RWPE1 (cell line): Measurements from ENCODE around the gene MFSD1.
"Not testable (repeated sequence)": the region's sequence is repeated elsewhere in the genome, so short reads cannot be mapped to it uniquely, and the experiment has no call there.

Experiments
- CTCF ChIA-PET: fragments of 350-600 bp; sonication (Branson Sonifier 250); formaldehyde crosslinking; extraction: SDS; loops from one replicate; lab custom pipeline; 2021; lab: Yijun Ruan, JAX
- POLR2A ChIA-PET: fragments of 400-600 bp; formaldehyde crosslinking; extraction: SDS; loops from one replicate; lab custom pipeline; 2020; ENCODE audit warnings: antibody characterized with exemption; ENCODE audit not compliant: low non-redundant PET; lab: Yijun Ruan, JAX
- DNase-seq: peaks from one replicate; pipeline ENCODE4 v3.0.0; 2012; ENCODE audit warnings: low spot score
- H3K27ac ChIP-seq: fragments of 450-650 bp; 2 replicates; pipeline ENCODE4 v1.5.1; 2017
- TF ChIP-seq, protein P1 (sequence below): fragments of 450-650 bp; conservative IDR thresholded peaks from 2 replicates; pipeline ENCODE4 v1.5.1; 2017; ENCODE audit warnings: low read depth, mild to moderate bottlenecking

MFSD1 gene

GRCh38 chr3:158791590-158791920, 10.3 kb upstream of the MFSD1 start:
- TF ChIP-seq, protein P1, sequence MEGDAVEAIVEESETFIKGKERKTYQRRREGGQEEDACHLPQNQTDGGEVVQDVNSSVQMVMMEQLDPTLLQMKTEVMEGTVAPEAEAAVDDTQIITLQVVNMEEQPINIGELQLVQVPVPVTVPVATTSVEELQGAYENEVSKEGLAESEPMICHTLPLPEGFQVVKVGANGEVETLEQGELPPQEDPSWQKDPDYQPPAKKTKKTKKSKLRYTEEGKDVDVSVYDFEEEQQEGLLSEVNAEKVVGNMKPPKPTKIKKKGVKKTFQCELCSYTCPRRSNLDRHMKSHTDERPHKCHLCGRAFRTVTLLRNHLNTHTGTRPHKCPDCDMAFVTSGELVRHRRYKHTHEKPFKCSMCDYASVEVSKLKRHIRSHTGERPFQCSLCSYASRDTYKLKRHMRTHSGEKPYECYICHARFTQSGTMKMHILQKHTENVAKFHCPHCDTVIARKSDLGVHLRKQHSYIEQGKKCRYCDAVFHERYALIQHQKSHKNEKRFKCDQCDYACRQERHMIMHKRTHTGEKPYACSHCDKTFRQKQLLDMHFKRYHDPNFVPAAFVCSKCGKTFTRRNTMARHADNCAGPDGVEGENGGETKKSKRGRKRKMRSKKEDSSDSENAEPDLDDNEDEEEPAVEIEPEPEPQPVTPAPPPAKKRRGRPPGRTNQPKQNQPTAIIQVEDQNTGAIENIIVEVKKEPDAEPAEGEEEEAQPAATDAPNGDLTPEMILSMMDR, result peak; percentile 22; the same call in 1 of the 2 replicates
- POLR2A ChIA-PET, result interaction anchor here (1.3 kb wide), 1 partner anchor 64 kb away, joined by 4 read pairs; no protein-coding TSS in a partner anchor

DNA sequence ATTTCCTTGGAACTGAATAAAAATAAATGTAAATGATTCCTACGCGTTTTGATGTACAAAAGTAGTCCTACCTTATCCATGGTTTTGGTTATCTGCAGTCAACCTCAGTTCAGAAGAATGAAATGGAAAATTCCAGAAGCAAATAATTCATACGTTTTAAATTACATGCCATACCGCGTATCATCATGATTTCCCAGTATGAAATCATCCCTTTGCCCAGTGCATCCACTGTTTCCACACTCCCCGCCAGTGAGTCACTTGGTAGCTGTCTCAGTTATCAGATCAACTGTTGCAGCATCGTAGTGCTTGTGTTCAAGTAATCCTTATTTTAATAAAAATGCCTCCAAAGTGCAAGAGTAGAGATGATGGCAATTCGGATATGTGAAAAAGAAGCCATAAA, 9.1 kb upstream of the MFSD1 start:
- ChIA-PET CTCF (interaction anchor here (0.5 kb wide), 1 partner anchor 16 kb away, joined by 3 read pairs; no protein-coding TSS in a partner anchor), POLR2A (no interaction called here)
- peak; percentile 73 for DNase-seq
- TF ChIP-seq, protein P1, result no peak
- no peak overlapping the region for H3K27ac ChIP-seq

More at GRCh38 chr3:158791590-158791920, 10.3 kb upstream of the MFSD1 start:
- DNase-seq, H3K27ac ChIP-seq: not testable (repeated sequence)
- CTCF ChIA-PET, result interaction anchor here (0.6 to 1.6 kb wide), 15 partner anchors 9 to 1057 kb away, joined by 3 to 25 read pairs (median 3); no protein-coding TSS in a partner anchor

GRCh38 chr3:158794206-158794605, 7.6 kb upstream of the MFSD1 start:
- ChIA-PET CTCF (no interaction called here), POLR2A (no interaction called here)
- no peak overlapping the region for H3K27ac ChIP-seq
- TF ChIP-seq, protein P1, result no peak
- DNase-seq, result no peak

GRCh38 chr3:158794936-158795518, 6.8 kb upstream of the MFSD1 start:
- POLR2A ChIA-PET, result no interaction called here
- DNase-seq, result peak; percentile 24
- H3K27ac ChIP-seq, result no peak overlapping the region
- TF ChIP-seq, protein P1, result peak; percentile 41; the same call in 1 of the 2 replicates
- CTCF ChIA-PET, result interaction anchor here (0.7 to 1.0 kb wide), 2 partner anchors 42 to 641 kb away, joined by 3 read pairs; no protein-coding TSS in a partner anchor

DNA sequence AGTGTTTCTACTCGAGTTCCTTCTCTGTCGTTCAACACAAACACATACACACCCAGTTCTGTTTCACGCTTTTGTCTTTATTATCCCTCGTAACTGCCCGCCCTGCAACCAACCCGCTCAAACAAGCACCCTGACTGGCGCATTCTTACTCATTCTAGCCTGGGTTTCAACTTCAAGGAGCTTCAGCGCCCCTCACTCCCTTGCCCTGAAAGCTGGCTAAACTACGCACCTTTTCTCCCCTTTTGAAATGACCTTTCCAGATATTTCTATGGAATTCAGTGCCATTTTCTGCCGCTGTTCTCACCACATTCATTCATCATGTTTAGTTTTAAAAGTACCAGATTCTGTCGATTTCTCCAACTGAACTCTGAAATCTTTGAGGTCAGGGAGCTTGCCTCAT, 653 bp upstream of the MFSD1 start:
- H3K27ac ChIP-seq, result peak overlapping the region; percentile 74

More for the DNA sequence above, 653 bp upstream of the MFSD1 start:
- ChIA-PET POLR2A (interaction anchor here (0.8 kb wide), 1 partner anchor 12 kb away, joined by 9 read pairs; no protein-coding TSS in a partner anchor), CTCF (interaction anchor here (0.6 to 1.5 kb wide), 4 partner anchors 39 to 1671 kb away, joined by 3 to 5 read pairs (median 4); partner anchors contain the start of gene LXN)
- TF ChIP-seq, protein P1, result no peak
- no peak for DNase-seq
